ENCODE measurements around the gene TRIM41.

GRCh38 chr5:181212934-181213333 is 10.1 kb upstream of the TRIM41 start:
- TF ChIP-seq RAD21 (CRISPR knock-in tag; IDR thresholded peaks at IDR 0.05): no peak
- no peak for TF ChIP-seq TOPORS (CRISPR knock-in tag; IDR thresholded peaks at IDR 0.05)
- no peak for TF ChIP-seq RFXAP (CRISPR knock-in tag; IDR thresholded peaks at IDR 0.05; ENCODE audit: borderline replicate concordance)
